PC-3 (cell line): ENCODE data around the gene KCNK13. TPM values are rescaled to one million over a fixed set of nuclear protein-coding genes. Genes with fewer than 3 reads are reported as not detected.

Experiments used
- ATAC-seq: fragments of 200-7000 bp; cut with Tn5 transposase; 2 replicates; pipeline ENCODE4 v1.9.1; 2020; ENCODE audit warnings: mild to moderate bottlenecking, moderate library complexity
- BruUV-seq: library from RNA; stranded (reverse); fragments of 400-500 nt; replicated peaks from 2 replicates; lab custom pipeline; 2021; lab: Mats Ljungman, UMichigan
- CTCF ChIA-PET: fragments of 300-600 bp; sonication (Branson Sonifier 250); formaldehyde crosslinking; loops from one replicate; lab custom pipeline; 2022; ENCODE audit warnings: antibody characterized with exemption; lab: Charles Lee
- POLR2A ChIA-PET: fragments of 300-600 bp; sonication (Branson Sonifier 250); formaldehyde crosslinking; loops from one replicate; lab custom pipeline; 2022; ENCODE audit warnings: antibody characterized with exemption; ENCODE audit not compliant: unreplicated experiment; lab: Charles Lee
- DNase-seq: peaks from one replicate; pipeline ENCODE4 v3.0.0-alpha.2; 2015
- H2AFZ ChIP-seq: fragments of 300-600 bp; sonication (generic); 2 replicates; pipeline ENCODE4 v1.6.0; 2016; ENCODE audit warnings: antibody characterized with exemption, low read length
- H3F3A ChIP-seq: fragments of 300-600 bp; sonication (generic); one replicate; pipeline ENCODE4 v1.6.0; 2017; ENCODE audit warnings: antibody characterized with exemption, low read length, control low read depth, mild to moderate bottlenecking; ENCODE audit not compliant: unreplicated experiment
- H3K27ac ChIP-seq: fragments of 300-600 bp; sonication (generic); 2 replicates; pipeline ENCODE4 v1.5.1; 2016; ENCODE audit warnings: mild to moderate bottlenecking, low read length
- H3K27me3 ChIP-seq: fragments of 300-600 bp; sonication (generic); 2 replicates; pipeline ENCODE4 v1.6.1; 2016; ENCODE audit warnings: low read length, mixed read lengths
- H3K36me3 ChIP-seq: fragments of 300-600 bp; sonication (generic); 2 replicates; pipeline ENCODE4 v1.6.1; 2016; ENCODE audit warnings: low read depth, mixed run types, low read length, mixed read lengths
- H3K4me1 ChIP-seq: fragments of 300-600 bp; sonication (generic); 2 replicates; pipeline ENCODE4 v1.5.1; 2016; ENCODE audit warnings: low read length; ENCODE audit not compliant: insufficient read depth
- H3K4me2 ChIP-seq: fragments of 300-600 bp; sonication (generic); 2 replicates; pipeline ENCODE4 v1.6.0; 2016; ENCODE audit warnings: low read length
- H3K4me3 ChIP-seq: fragments of 300-600 bp; sonication (generic); 2 replicates; pipeline ENCODE4 v1.5.1; 2016; ENCODE audit warnings: mild to moderate bottlenecking, low read length, mixed read lengths
- H3K79me2 ChIP-seq: fragments of 300-600 bp; sonication (generic); 2 replicates; pipeline ENCODE4 v1.6.1; 2017; ENCODE audit warnings: low read length, mixed read lengths
- H3K9ac ChIP-seq: fragments of 300-600 bp; sonication (generic); 2 replicates; pipeline ENCODE4 v1.6.0; 2016; ENCODE audit warnings: mild to moderate bottlenecking, low read length
- H3K9me2 ChIP-seq: fragments of 300-600 bp; sonication (generic); replicated peaks from 2 replicates; pipeline ENCODE4 v1.6.1; 2016; ENCODE audit warnings: mixed run types, low read length, mixed read lengths
- H3K9me3 ChIP-seq: fragments of 300-600 bp; sonication (generic); 2 replicates; pipeline ENCODE4 v1.6.1; 2016; ENCODE audit warnings: low read length, mixed read lengths
- H4K20me1 ChIP-seq: fragments of 300-600 bp; sonication (generic); 2 replicates; pipeline ENCODE4 v1.6.1; 2016; ENCODE audit warnings: low read length, mixed read lengths
- CTCF ChIP-seq: fragments of 300-600 bp; sonication (generic); conservative IDR thresholded peaks from 2 replicates; pipeline ENCODE4 v1.5.1; 2017; ENCODE audit warnings: antibody characterized with exemption, low read depth, mild to moderate bottlenecking, low read length
- EZH2 ChIP-seq: fragments of 300-600 bp; sonication (generic); IDR thresholded peaks from one replicate; pipeline ENCODE4 v1.6.1; 2017; ENCODE audit warnings: antibody characterized with exemption, mild to moderate bottlenecking, low read length; ENCODE audit not compliant: unreplicated experiment
- EZH2phosphoT487 ChIP-seq: fragments of 300-600 bp; sonication (generic); IDR thresholded peaks from 2 replicates; pipeline ENCODE4 v1.6.1; 2018; ENCODE audit warnings: mild to moderate bottlenecking, antibody characterized with exemption, low read length, borderline replicate concordance
- intact Hi-C: fragments of 100-400 bp; cut with micrococcal nuclease; formaldehyde crosslinking; loops from 2 replicates; pipeline ENCODE4 v1.9.0; 2023
- total RNA-seq: library from RNA; depleted of rRNA; stranded (reverse); fragments of >200 nt; gene quantifications from 2 replicates; pipeline ENCODE4 v1.2.3, GENCODE V29; 2014

KCNK13 gene
- total RNA-seq, 1 experiment from 2014 or later, result 0.58 TPM

- intact Hi-C loops, result no loop called here
- Histone ChIP-seq H3K27me3 (no peaks in the 10 kb centered on the region), H3F3A (no peaks in the 10 kb centered on the region), H3K36me3 (peaks cover 18% of the 10 kb centered on the region), H2AFZ (no peak overlapping the region), H3K4me1 (no peaks in the 10 kb centered on the region), H3K9me3 (no peaks in the 10 kb centered on the region), H4K20me1 (no peaks in the 10 kb centered on the region), H3K4me3 (no peak overlapping the region), H3K9me2 (no peaks in the 10 kb centered on the region), H3K79me2 (no peaks in the 10 kb centered on the region), H3K27ac (no peak overlapping the region), H3K4me2 (no peak overlapping the region), H3K9ac (no peak overlapping the region)
- BruUV-seq, result no TSS peak
- POLR2A ChIA-PET, result no interaction called here
- no peak for DNase-seq
- no peak for ATAC-seq
- no peak for TF ChIP-seq CTCF
- TF ChIP-seq EZH2phosphoT487, result no peak
- no peak for TF ChIP-seq EZH2
- CTCF ChIA-PET, result no interaction called here
Measured at GRCh38 chr14:90045616-90046015, 16.2 kb upstream of the KCNK13 start.

GRCh38 chr14:90049390-90049789, 12.4 kb upstream of the KCNK13 start:
- POLR2A ChIA-PET, result no interaction called here
- Histone ChIP-seq H3F3A (no peaks in the 10 kb centered on the region), H2AFZ (no peak overlapping the region), H3K27ac (no peak overlapping the region), H3K9me2 (no peaks in the 10 kb centered on the region), H3K4me1 (peaks cover 16% of the 10 kb centered on the region), H3K79me2 (no peaks in the 10 kb centered on the region), H3K4me3 (no peak overlapping the region), H3K9ac (no peak overlapping the region), H3K36me3 (peaks cover 7% of the 10 kb centered on the region; the same call in 1 of the 2 replicates), H4K20me1 (no peaks in the 10 kb centered on the region), H3K27me3 (no peaks in the 10 kb centered on the region), H3K4me2 (no peak overlapping the region), H3K9me3 (no peaks in the 10 kb centered on the region)
- DNase-seq, result no peak
- TF ChIP-seq EZH2phosphoT487 (no peak), CTCF (no peak), EZH2 (no peak)
- no peak for ATAC-seq
- intact Hi-C loops, result no loop called here
- no TSS peak for BruUV-seq
- CTCF ChIA-PET, result no interaction called here

- Histone ChIP-seq H3K4me1 (peaks cover 16% of the 10 kb centered on the region), H3F3A (no peaks in the 10 kb centered on the region), H3K27ac (no peak overlapping the region), H3K4me2 (no peak overlapping the region), H2AFZ (no peak overlapping the region), H3K36me3 (no peaks in the 10 kb centered on the region), H3K79me2 (no peaks in the 10 kb centered on the region), H3K9me3 (no peaks in the 10 kb centered on the region), H3K27me3 (no peaks in the 10 kb centered on the region), H3K9ac (no peak overlapping the region), H4K20me1 (no peaks in the 10 kb centered on the region), H3K4me3 (no peak overlapping the region), H3K9me2 (no peaks in the 10 kb centered on the region)
- intact Hi-C loops, result loop anchor here (5.0 kb wide), 1 partner anchor 42 kb away; no protein-coding TSS in a partner anchor
- TF ChIP-seq CTCF (no peak), EZH2 (no peak)
- ChIA-PET POLR2A (no interaction called here), CTCF (no interaction called here)
- no peak for ATAC-seq
- no TSS peak for BruUV-seq
- no peak for DNase-seq
Measured at GRCh38 chr14:90050271-90050670, 11.5 kb upstream of the KCNK13 start.
